ENCODE data around the gene KRT16.
"Not testable (repeated sequence)": the region's sequence is repeated elsewhere in the genome, so short reads cannot be mapped to it uniquely, and the experiment has no call there.

KRT16 gene

GRCh38 chr17:41647038-41647813 is 34.7 kb upstream of the KRT16 start:
- DNase-seq (ENCODE audit: low spot score): no peak

DNA sequence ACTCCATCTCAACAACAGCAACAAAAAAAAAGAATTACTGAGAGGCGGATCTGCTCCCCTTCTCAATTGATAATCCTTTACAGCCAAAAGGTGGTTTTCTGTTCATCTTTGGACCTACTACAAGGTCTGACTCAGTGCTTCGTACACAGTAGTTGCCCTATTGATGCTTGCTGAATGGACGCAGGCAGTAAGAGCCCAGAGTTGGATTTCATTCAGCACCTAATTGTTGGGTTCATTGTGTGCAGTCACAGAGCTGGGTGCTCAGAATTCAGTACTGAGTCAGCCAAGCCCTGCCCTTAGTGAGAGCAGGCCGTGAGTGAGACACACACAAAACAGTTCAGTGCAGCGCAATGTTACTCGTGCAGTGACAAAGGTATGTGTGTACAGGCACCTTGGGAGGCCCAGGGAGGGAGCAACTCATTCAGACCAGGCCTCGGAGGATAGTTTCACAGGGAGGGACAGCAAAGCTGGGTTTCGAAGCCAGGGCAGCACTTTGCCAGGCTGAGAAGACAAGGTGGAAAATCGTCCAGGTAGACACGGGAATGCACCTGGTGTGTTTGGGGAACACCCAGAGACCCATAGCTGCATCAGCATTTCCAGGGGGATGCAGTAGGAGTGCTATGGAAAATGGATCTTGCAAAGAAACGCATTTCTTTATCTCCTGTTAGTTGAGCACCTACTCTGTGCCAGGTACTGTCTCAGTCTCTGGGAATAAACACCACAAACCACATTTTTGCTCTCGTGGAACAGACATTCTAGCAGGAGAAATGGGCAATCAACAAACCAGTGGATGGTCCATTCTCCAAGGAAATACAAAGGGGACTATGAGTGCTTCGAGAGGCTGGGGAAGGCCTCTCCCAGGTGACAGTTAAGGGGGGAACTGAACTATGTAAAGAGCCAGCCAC is 29.9 kb upstream of the KRT16 start:
- DNase-seq (ENCODE audit: low spot score): no peak

- DNase-seq (ENCODE audit: low spot score): not testable (repeated sequence)
Measured at GRCh38 chr17:41640596-41640995, 28.0 kb upstream of the KRT16 start.

DNA sequence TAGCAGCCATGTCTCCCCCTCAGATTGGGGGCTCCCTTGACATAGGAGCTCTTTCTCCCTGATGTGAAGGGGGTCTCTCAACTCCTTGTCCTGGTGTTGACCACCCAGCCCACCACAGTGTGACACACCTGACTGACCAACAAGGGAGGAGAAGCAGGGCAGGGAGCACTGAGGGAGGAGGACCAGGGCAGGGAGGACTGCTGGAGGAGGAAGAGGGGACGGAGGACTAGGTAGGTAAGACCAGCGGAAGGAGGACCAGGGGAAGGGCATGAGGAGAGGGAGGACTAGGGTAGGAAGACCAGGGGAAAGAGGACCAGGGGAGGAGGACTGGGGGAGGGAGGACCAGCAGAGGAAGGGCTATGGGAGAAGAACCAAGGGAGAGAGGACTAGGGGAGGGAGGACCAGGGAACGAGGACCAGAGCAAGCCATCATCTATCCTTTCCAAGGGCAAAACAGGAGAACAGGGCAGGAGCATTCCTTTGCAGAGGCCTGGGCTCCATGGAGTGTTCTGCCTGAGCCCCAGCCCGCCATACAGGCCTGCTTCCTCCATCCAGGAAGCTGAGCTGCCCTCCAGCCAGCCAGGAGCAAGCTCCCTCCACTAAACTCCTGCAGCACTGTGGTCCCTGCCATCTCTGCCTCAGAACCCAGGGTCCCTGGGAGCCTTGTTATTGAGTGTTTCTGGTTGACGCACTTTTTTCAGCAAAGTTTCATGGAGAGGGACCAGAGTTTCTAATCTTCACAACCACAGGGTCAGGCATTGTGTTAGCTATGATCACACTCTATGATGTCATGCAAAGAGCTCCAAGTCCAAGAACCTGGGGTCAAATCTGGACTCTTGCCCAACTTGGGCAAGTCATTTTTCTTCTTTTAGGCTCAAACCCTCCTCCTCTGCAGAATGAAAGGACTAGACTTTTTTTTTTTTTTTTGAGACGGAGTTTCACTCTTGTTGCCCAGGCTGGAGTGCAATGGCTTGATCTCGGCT is 27.2 kb upstream of the KRT16 start:
- no peak for DNase-seq (ENCODE audit: low spot score)

DNA sequence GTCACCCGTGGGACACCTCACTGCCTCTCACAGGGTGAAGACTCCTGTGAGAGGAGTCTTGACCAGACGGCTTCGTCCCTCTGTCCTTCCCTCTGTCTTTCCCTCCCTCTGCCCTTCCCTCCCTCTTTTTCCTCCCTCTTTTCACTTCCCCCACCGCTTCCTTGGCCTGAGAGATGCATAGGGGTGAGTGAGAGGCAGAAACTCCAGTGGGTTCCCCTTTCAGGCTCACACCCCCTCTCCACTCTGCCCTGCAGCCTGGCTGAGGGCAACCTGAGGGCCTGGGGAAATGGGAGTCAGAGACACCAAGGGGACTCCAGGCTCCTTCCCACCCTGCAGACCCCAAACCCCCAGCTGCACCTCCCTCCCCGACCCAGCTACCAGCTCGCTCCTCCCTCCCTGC is 26.4 kb upstream of the KRT16 start:
- DNase-seq (ENCODE audit: low spot score): no peak

GRCh38 chr17:41638194-41638593 is 25.6 kb upstream of the KRT16 start:
- DNase-seq (ENCODE audit: low spot score): no peak

DNA sequence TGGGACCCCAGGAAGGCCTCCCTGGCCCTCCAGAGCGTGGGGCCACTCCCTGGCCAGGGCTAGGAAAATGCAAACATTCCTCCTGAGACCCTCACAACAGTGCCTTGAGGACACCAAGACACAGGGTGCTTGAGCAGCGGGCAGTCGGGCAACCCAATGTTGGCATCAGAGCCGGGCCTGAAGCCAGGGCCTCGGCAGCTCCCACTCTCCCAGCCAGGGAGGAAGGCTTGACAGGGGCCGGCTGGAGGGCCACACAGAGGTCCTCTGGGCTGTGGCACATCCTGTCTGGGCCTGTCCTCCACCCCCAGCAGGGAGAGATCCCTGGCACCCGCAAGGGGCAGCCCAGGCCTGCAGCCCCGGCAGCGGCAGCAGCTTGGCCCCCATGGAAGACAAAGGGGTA is 24.1 kb upstream of the KRT16 start:
- DNase-seq (ENCODE audit: low spot score): no peak

GRCh38 chr17:41635121-41636097 is 22.8 kb upstream of the KRT16 start:
- no peak for DNase-seq (ENCODE audit: low spot score)

GRCh38 chr17:41634639-41635038 is 22.1 kb upstream of the KRT16 start:
- no peak for DNase-seq (ENCODE audit: low spot score)

DNA sequence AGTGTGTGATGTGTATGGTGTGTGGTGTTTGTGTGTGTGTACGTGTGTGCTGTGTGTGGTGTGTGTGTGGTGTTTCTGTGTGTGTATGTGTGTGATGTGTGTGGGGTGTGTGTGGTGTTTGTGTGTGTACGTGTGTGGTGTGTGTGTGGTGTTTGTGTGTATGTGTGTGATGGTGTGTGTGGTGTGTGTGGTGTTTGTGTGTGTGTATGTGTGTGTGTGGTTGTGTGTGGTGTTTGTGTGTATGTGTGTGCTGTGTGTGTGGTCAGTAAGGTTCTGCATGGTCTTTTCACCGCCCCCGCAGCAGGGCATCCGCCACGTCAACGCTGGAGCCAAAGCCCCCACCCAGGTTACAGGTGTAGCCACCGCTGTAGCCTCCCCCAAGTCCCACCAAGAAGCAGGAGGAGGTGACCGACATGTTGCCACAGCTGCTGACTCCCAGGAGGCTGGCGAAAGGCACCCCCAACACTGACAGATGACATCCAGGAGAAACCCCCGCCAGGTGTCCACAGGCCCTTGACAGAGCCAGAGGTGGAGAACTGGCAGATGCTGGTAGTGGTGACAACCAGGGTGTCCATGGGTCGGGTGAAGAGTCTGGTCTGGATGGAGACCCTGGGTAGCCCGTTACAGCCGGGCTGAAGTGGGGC is 21.1 kb upstream of the KRT16 start:
- no peak for DNase-seq (ENCODE audit: low spot score)

- DNase-seq (ENCODE audit: low spot score): no peak
Measured at GRCh38 chr17:41632482-41633105, 20.0 kb upstream of the KRT16 start.

- DNase-seq (ENCODE audit: low spot score): no peak
Measured at GRCh38 chr17:41631898-41632285, 19.3 kb upstream of the KRT16 start.

- no peak for DNase-seq (ENCODE audit: low spot score)
Measured at GRCh38 chr17:41631025-41631897, 18.7 kb upstream of the KRT16 start.

GRCh38 chr17:41629826-41630670 is 17.5 kb upstream of the KRT16 start:
- no peak for DNase-seq (ENCODE audit: low spot score)

DNA sequence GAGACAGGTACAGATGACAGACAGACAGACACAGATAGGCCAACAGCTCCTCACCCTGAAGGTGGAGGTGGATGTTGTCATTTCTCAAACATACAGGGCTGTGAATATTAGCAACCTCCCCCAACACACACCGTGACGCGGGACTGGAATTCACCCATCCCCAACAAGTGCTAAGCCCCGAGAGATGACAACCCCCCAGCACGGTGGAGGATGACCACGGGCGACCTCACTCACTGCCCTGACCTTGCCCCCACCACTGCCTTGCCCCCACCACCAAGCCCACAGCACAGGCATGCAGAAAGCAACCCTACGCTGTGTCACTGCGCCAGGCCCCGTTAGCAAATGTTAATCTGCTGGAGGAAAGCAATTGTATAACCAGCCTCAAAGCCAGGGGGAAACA is 16.7 kb upstream of the KRT16 start:
- no peak for DNase-seq (ENCODE audit: low spot score)

GRCh38 chr17:41628621-41629255 is 16.2 kb upstream of the KRT16 start:
- not testable (repeated sequence) for DNase-seq (ENCODE audit: low spot score)

- not testable (repeated sequence) for DNase-seq (ENCODE audit: low spot score)
Measured at GRCh38 chr17:41628073-41628370, 15.5 kb upstream of the KRT16 start.
